AG09309 (cell line): ENCODE results near the gene NADK.

Experiments used
- DNase-seq: peaks from one replicate; pipeline ENCODE4 v3.0.0-alpha.2; 2010; ENCODE audit warnings: low read depth
- H3K4me3 ChIP-seq: 2 replicates; pipeline ENCODE4 v1.5.1; 2011; ENCODE audit warnings: mild to moderate bottlenecking, low read depth, low read length, moderate library complexity; ENCODE audit not compliant: control insufficient read depth
- TF ChIP-seq, protein P1 (sequence below): IDR thresholded peaks from 2 replicates; pipeline ENCODE4 v1.5.1; 2011; ENCODE audit warnings: mild to moderate bottlenecking, low read depth, low read length, inconsistent platforms; ENCODE audit not compliant: insufficient read depth, control insufficient read depth; ENCODE audit errors: missing control alignments

NADK gene

DNA sequence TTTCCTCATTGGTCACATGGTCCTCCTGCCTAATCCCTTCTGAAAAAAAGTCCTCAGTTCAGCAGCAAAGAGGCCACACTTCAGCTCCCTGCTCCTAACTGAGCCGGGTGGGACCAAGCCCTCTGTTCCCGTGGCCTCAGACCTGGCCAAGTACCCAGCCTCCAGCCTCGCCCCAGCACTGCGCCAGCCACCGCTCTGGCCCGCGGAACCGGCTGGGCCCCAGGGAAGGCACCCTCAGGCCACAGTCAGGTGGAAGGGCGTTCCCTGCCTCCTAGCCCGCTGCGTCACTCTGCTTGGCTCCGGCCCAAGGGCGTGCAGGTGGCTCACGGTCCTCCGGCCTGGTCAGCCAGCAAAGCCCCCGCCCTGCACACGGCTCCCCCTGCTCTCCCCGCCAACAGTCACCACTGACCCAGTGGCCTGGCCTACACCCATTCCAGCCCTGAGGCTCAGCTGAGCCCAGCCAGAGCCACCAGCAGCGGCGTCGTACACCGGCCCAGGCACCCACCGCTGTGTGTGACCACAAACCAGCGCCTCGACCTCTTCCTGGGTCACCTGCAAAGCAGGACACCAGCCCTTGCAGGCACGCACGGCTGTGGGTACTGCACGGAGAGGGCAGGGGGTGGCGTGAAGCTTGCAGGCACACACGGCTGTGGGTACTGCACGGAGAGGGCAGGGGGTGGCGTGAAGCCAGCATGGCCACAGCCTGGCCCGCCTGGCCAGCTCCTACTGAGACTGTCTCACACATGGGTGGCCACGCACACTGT is 19.4 kb downstream of the NADK start:
- no peak overlapping the region for H3K4me3 ChIP-seq
- TF ChIP-seq, protein P1, sequence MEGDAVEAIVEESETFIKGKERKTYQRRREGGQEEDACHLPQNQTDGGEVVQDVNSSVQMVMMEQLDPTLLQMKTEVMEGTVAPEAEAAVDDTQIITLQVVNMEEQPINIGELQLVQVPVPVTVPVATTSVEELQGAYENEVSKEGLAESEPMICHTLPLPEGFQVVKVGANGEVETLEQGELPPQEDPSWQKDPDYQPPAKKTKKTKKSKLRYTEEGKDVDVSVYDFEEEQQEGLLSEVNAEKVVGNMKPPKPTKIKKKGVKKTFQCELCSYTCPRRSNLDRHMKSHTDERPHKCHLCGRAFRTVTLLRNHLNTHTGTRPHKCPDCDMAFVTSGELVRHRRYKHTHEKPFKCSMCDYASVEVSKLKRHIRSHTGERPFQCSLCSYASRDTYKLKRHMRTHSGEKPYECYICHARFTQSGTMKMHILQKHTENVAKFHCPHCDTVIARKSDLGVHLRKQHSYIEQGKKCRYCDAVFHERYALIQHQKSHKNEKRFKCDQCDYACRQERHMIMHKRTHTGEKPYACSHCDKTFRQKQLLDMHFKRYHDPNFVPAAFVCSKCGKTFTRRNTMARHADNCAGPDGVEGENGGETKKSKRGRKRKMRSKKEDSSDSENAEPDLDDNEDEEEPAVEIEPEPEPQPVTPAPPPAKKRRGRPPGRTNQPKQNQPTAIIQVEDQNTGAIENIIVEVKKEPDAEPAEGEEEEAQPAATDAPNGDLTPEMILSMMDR: no peak
- no peak for DNase-seq

- no peak overlapping the region for H3K4me3 ChIP-seq
- TF ChIP-seq, protein P1: no peak
- no peak for DNase-seq
Measured at GRCh38 chr1:1758059-1758621, 20.1 kb downstream of the NADK start.

- H3K4me3 ChIP-seq: no peak overlapping the region
- TF ChIP-seq, protein P1: no peak
- DNase-seq: no peak
Measured at GRCh38 chr1:1757422-1758058, 20.7 kb downstream of the NADK start.

- DNase-seq: no peak
- H3K4me3 ChIP-seq: no peak overlapping the region
- TF ChIP-seq, protein P1: no peak
Measured at GRCh38 chr1:1756661-1757421, 21.4 kb downstream of the NADK start.

DNA sequence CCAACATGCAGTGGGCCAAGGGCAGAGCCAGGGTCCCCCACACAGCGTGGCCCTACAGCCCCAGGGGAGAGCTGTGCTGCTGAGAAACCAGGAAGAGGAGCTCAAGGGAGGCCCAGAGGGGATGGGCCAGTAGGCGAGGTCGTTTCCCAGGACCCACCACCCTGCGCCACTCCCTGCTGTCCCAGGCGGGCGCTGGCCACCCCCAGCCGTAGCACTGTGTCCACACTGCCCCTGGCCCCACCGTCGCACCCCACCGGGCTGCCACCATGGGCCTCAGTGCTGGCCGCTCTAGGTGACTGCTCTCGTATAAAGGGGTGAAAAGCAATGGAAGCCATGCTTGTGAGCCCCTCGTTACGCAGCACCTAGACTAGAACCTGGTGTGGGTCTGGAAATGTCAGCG is 22.4 kb downstream of the NADK start:
- TF ChIP-seq, protein P1: no peak
- DNase-seq: no peak
- no peak overlapping the region for H3K4me3 ChIP-seq

DNA sequence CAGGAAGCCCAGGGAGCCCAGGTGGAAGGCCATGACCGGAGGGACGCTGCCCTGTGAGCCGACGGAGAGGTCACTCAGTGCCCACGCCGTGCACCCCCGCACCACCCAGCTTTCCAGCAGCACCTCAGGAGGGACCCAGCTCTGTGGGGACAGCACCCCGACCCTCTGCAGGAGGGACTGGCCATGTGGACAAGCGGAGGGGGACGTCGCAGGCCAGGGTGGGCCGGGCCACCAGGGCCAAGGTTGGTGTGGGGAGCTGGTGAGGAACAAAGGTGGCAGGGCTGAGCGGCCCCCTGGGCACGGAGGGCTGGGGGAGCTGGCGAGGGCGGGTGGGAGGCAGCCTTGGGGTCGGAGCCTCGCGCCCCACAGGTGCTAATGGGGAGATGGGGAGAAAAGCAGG is 22.8 kb downstream of the NADK start:
- no peak for DNase-seq
- no peak overlapping the region for H3K4me3 ChIP-seq
- TF ChIP-seq, protein P1: no peak
